IMR-90 (cell line): ENCODE results near the gene OSCAR. TPM values are rescaled to one million over a fixed set of nuclear protein-coding genes. Genes with fewer than 3 reads are reported as not detected.

Source experiments
- ATAC-seq: fragments of 200-7000 bp; cut with Tn5 transposase; 2 replicates; pipeline ENCODE4 v1.9.1; 2020; ENCODE audit warnings: low read depth, mild to moderate bottlenecking, moderate library complexity
- BruUV-seq: library from RNA; stranded (reverse); fragments of 400-500 nt; replicated peaks from 2 replicates; lab custom pipeline; 2021; lab: Mats Ljungman, UMichigan
- CTCF ChIA-PET: fragments of 300-600 bp; formaldehyde crosslinking; extraction: SDS; loops from one replicate; lab custom pipeline; 2021; ENCODE audit warnings: antibody characterized with exemption; lab: Yijun Ruan, JAX
- POLR2A ChIA-PET: fragments of 300-600 bp; sonication (Branson Sonifier 250); formaldehyde crosslinking; loops from one replicate; lab custom pipeline; 2022; ENCODE audit warnings: antibody characterized with exemption; ENCODE audit not compliant: unreplicated experiment; lab: Charles Lee
- DNase-seq: peaks from one replicate; pipeline ENCODE4 v3.0.0; 2013
- H2AFZ ChIP-seq: replicated peaks from 2 replicates; pipeline ENCODE3; 2013; ENCODE audit warnings: low read length, mild to moderate bottlenecking; ENCODE audit not compliant: poor library complexity
- H2AK5ac ChIP-seq: 2 replicates; pipeline ENCODE4 v1.6.1; 2013; ENCODE audit warnings: low read depth, low read length, inconsistent platforms
- H2AK9ac ChIP-seq: replicated peaks from 2 replicates; pipeline ENCODE3; 2013; ENCODE audit warnings: mild to moderate bottlenecking, low read depth, low read length, moderate library complexity; ENCODE audit not compliant: poor library complexity
- H2BK120ac ChIP-seq: 2 replicates; pipeline ENCODE4 v1.6.1; 2013; ENCODE audit warnings: low read depth, low read length, inconsistent platforms
- H2BK15ac ChIP-seq: 3 replicates; pipeline ENCODE4 v1.6.1; 2013; ENCODE audit warnings: low read depth, low read length, inconsistent platforms
- H2BK20ac ChIP-seq: 2 replicates; pipeline ENCODE4 v1.6.1; 2013; ENCODE audit warnings: low read depth, mild to moderate bottlenecking, inconsistent platforms, low read length, moderate library complexity
- H2BK5ac ChIP-seq: 2 replicates; pipeline ENCODE4 v1.6.1; 2013; ENCODE audit warnings: mild to moderate bottlenecking, low read depth, low read length, inconsistent platforms; ENCODE audit not compliant: poor library complexity, severe bottlenecking
- H3K14ac ChIP-seq: replicated peaks from 2 replicates; pipeline ENCODE4 v1.6.1; 2013; ENCODE audit warnings: low read depth, low read length, inconsistent platforms
- H3K18ac ChIP-seq: 2 replicates; pipeline ENCODE4 v1.6.1; 2013; ENCODE audit warnings: low read depth, low read length, control low read depth
- H3K23ac ChIP-seq: 2 replicates; pipeline ENCODE4 v1.6.1; 2013; ENCODE audit warnings: low read depth, low read length, inconsistent platforms
- H3K27ac ChIP-seq: 2 replicates; pipeline ENCODE4 v1.5.1; 2013; ENCODE audit warnings: mild to moderate bottlenecking, control low read depth, low read length; ENCODE audit not compliant: insufficient read depth
- H3K27me3 ChIP-seq: 2 replicates; pipeline ENCODE4 v1.6.1; 2013; ENCODE audit warnings: low read length; ENCODE audit not compliant: control insufficient read depth, insufficient read depth
- H3K36me3 ChIP-seq: 2 replicates; pipeline ENCODE4 v1.6.1; 2013; ENCODE audit warnings: low read length, mixed read lengths; ENCODE audit not compliant: control insufficient read depth, insufficient read depth
- H3K4ac ChIP-seq: 2 replicates; pipeline ENCODE4 v1.6.1; 2013; ENCODE audit warnings: low read depth, low read length, inconsistent platforms
- H3K4me1 ChIP-seq: 2 replicates; pipeline ENCODE4 v1.6.1; 2013; ENCODE audit warnings: low read length, mixed read lengths; ENCODE audit not compliant: control insufficient read depth, insufficient read depth
- H3K4me2 ChIP-seq: 2 replicates; pipeline ENCODE4 v1.6.1; 2013; ENCODE audit warnings: low read depth, mild to moderate bottlenecking, control low read depth, low read length, moderate library complexity
- H3K4me3 ChIP-seq: 2 replicates; pipeline ENCODE4 v1.5.1; 2013; ENCODE audit warnings: low read depth, mild to moderate bottlenecking, control low read depth, low read length, moderate library complexity; ENCODE audit not compliant: insufficient read depth
- H3K56ac ChIP-seq: 2 replicates; pipeline ENCODE4 v1.6.1; 2013; ENCODE audit warnings: low read length, inconsistent platforms; ENCODE audit not compliant: insufficient read depth; ENCODE audit errors: extremely low read depth
- H3K79me1 ChIP-seq, 2 experiments: 2 replicates each; pipeline ENCODE4 v1.6.1; 2013; ENCODE audit warnings: low read length in 2 of 2, inconsistent platforms in 1 of 2, low read depth in 1 of 2
- H3K9ac ChIP-seq: 2 replicates; pipeline ENCODE4 v1.6.1; 2013; ENCODE audit warnings: low read depth, low read length, control low read depth
- H3K9me1 ChIP-seq: 2 replicates; pipeline ENCODE4 v1.6.1; 2013; ENCODE audit warnings: low read length, inconsistent platforms; ENCODE audit not compliant: insufficient read depth
- H3K9me3 ChIP-seq: 2 replicates; pipeline ENCODE4 v1.6.1; 2013; ENCODE audit warnings: low read length; ENCODE audit not compliant: control insufficient read depth, insufficient read depth
- H4K20me1 ChIP-seq: 2 replicates; pipeline ENCODE4 v1.6.1; 2013; ENCODE audit warnings: low read length, inconsistent platforms; ENCODE audit not compliant: insufficient read depth
- H4K5ac ChIP-seq: 2 replicates; pipeline ENCODE4 v1.6.1; 2013; ENCODE audit warnings: mild to moderate bottlenecking, low read depth, low read length, control low read depth
- H4K8ac ChIP-seq, 2 experiments: 2 replicates each; pipeline ENCODE4 v1.6.1; 2013; ENCODE audit warnings: low read depth in 2 of 2, low read length in 2 of 2, control low read depth in 1 of 2, inconsistent platforms in 1 of 2
- H4K91ac ChIP-seq: 2 replicates; pipeline ENCODE4 v1.6.1; 2013; ENCODE audit warnings: low read depth, low read length, inconsistent platforms; ENCODE audit not compliant: insufficient read depth
- BHLHE40 ChIP-seq: fragments of 150-350 bp; IDR thresholded peaks from 2 replicates; pipeline ENCODE4 v1.6.1; 2016; ENCODE audit warnings: mild to moderate bottlenecking, low read depth, low read length
- CEBPB ChIP-seq: IDR thresholded peaks from 2 replicates; pipeline ENCODE4 v1.6.1; 2012; ENCODE audit warnings: low read depth, low read length, improper control_type of control experiment
- CHD1 ChIP-seq: IDR thresholded peaks from 2 replicates; pipeline ENCODE4 v1.6.1; 2012; ENCODE audit warnings: low read depth, low read length, improper control_type of control experiment
- CTCF ChIP-seq: conservative IDR thresholded peaks from 2 replicates; pipeline ENCODE4 v1.5.1; 2012; ENCODE audit warnings: mild to moderate bottlenecking, low read depth, low read length, improper control_type of control experiment
- ELK1 ChIP-seq: fragments of 150-350 bp; IDR thresholded peaks from 2 replicates; pipeline ENCODE4 v1.6.1; 2016; ENCODE audit warnings: low read depth, mild to moderate bottlenecking, low read length, moderate library complexity, borderline replicate concordance
- FOS ChIP-seq: fragments of 150-350 bp; IDR thresholded peaks from 2 replicates; pipeline ENCODE4 v1.6.1; 2016; ENCODE audit warnings: low read depth, low read length
- MAFK ChIP-seq: IDR thresholded peaks from 2 replicates; pipeline ENCODE4 v1.6.1; 2012; ENCODE audit warnings: low read depth, low read length, improper control_type of control experiment
- MAZ ChIP-seq: IDR thresholded peaks from 2 replicates; pipeline ENCODE4 v1.6.1; 2012; ENCODE audit warnings: low read depth, mild to moderate bottlenecking, low read length, improper control_type of control experiment, moderate library complexity, borderline replicate concordance
- MXI1 ChIP-seq: IDR thresholded peaks from 2 replicates; pipeline ENCODE4 v1.6.1; 2012; ENCODE audit warnings: low read depth, mild to moderate bottlenecking, low read length, moderate library complexity, borderline replicate concordance
- NFE2L2 ChIP-seq: fragments of 150-350 bp; IDR thresholded peaks from 2 replicates; pipeline ENCODE4 v1.6.1; 2016; ENCODE audit warnings: low read depth, mild to moderate bottlenecking, low read length
- POLR2A ChIP-seq: IDR thresholded peaks from 2 replicates; pipeline ENCODE4 v1.6.1; 2012; ENCODE audit warnings: mild to moderate bottlenecking, low read depth, low read length
- RAD21 ChIP-seq: IDR thresholded peaks from 2 replicates; pipeline ENCODE4 v1.6.1; 2012; ENCODE audit warnings: low read length, improper control_type of control experiment
- RCOR1 ChIP-seq: IDR thresholded peaks from 2 replicates; pipeline ENCODE4 v1.6.1; 2012; ENCODE audit warnings: mild to moderate bottlenecking, low read length, improper control_type of control experiment; ENCODE audit not compliant: insufficient replicate concordance
- RFX5 ChIP-seq: IDR thresholded peaks from 2 replicates; pipeline ENCODE4 v1.8.0; 2012; ENCODE audit warnings: low read depth, mild to moderate bottlenecking, low read length, moderate library complexity
- SMC3 ChIP-seq: fragments of 150-350 bp; IDR thresholded peaks from 2 replicates; pipeline ENCODE4 v1.6.1; 2016; ENCODE audit warnings: low read depth, mild to moderate bottlenecking, antibody characterized with exemption, low read length, moderate library complexity
- USF2 ChIP-seq: fragments of 150-350 bp; IDR thresholded peaks from 2 replicates; pipeline ENCODE4 v1.6.1; 2017; ENCODE audit warnings: mild to moderate bottlenecking, antibody characterized with exemption, low read length, low read depth
- WGBS, 2 experiments: methylation state at CpG; one replicate each; pipeline versions ENCODE4 v1.1.5 to v1.1.7; 2013; ENCODE audit warnings: missing lambda C conversion rate in 2 of 2; ENCODE audit not compliant: insufficient read length in 1 of 2; ENCODE audit errors: extremely low coverage in 2 of 2; 5-methylcytosine and 5-hydroxymethylcytosine counted together
- dilution Hi-C: fragments of 300-500 bp; cut with HindIII; formaldehyde crosslinking; loops from one replicate; pipeline ENCODE4 v1.14.3; 2018; ENCODE audit warnings: low sequenced_read_pairs; ENCODE audit not compliant: unreplicated experiment
- in situ Hi-C: fragments of 300-500 bp; cut with MboI; formaldehyde crosslinking; loops from 3 replicates; pipeline ENCODE4 v1.14.3; 2019; ENCODE audit warnings: low sequenced_read_pairs, inconsistent platforms, mixed read lengths
- intact Hi-C: fragments of 100-400 bp; cut with micrococcal nuclease; formaldehyde crosslinking; loops from 2 replicates; pipeline ENCODE4 v1.10.0; 2022
- polyA plus RNA-seq, 3 experiments: library from polyadenylated mRNA; depleted of rRNA; stranded (reverse); fragments of >200 nt; gene quantifications; 2 replicates each; pipeline ENCODE4 v1.2.3, GENCODE V29; 2012; ENCODE audit warnings: low replicate concordance in 1 of 3
- total RNA-seq: library from RNA; depleted of rRNA; stranded (reverse); fragments of >200 nt; gene quantifications from 2 replicates; pipeline ENCODE4 v1.2.3, GENCODE V29; 2012

OSCAR gene
- total and polyA plus RNA-seq, 2 of the 4 experiments (the other 2 are of a cell fraction): 0.15 TPM; not detected in 1

- no peak overlapping the region for H3K4me2 ChIP-seq
- ATAC-seq: no peak
- H3K36me3 ChIP-seq: no peaks in the 10 kb centered on the region
- H4K20me1 ChIP-seq: no peaks in the 10 kb centered on the region
- ChIA-PET POLR2A (no interaction called here), CTCF (no interaction called here)
- intact Hi-C loops: no loop called here
- no peak overlapping the region for H2BK5ac ChIP-seq
- no CpG with 5 or more reads among the region's 5 CpGs for WGBS, 2 experiments
- H4K8ac ChIP-seq: no peak overlapping the region
- H3K23ac ChIP-seq: no peak overlapping the region
- no peak overlapping the region for H3K9ac ChIP-seq
- H3K18ac ChIP-seq: no peak overlapping the region
- no peak overlapping the region for H3K4ac ChIP-seq
- H3K4me3 ChIP-seq: no peak overlapping the region
- dilution Hi-C loops: no loop called here
- H4K91ac ChIP-seq: no peak overlapping the region
- no peak overlapping the region for H2AK9ac ChIP-seq
- DNase-seq: no peak
- no TSS peak for BruUV-seq
- in situ Hi-C loops: no loop called here
- H2AFZ ChIP-seq: no peak overlapping the region
- H3K79me1 ChIP-seq: no peaks in the 10 kb centered on the region
- no peaks in the 10 kb centered on the region for H3K4me1 ChIP-seq
- no peak overlapping the region for H2BK15ac ChIP-seq
- H3K27ac ChIP-seq: no peak overlapping the region
- no peak overlapping the region for H3K56ac ChIP-seq
- TF ChIP-seq CTCF: no peak
- TF ChIP-seq RAD21: no peak
- no peak for TF ChIP-seq CEBPB
- no peak for TF ChIP-seq MAFK
- no peak for TF ChIP-seq NFE2L2
- TF ChIP-seq RCOR1: no peak
- no peak for TF ChIP-seq RFX5
- TF ChIP-seq FOS: no peak
- TF ChIP-seq MAZ: no peak
- no peak for TF ChIP-seq MXI1
- no peak for TF ChIP-seq SMC3
- TF ChIP-seq BHLHE40: no peak
- TF ChIP-seq USF2: no peak
- TF ChIP-seq CHD1: no peak
- no peak for TF ChIP-seq ELK1
- TF ChIP-seq POLR2A: no peak
- H2BK20ac ChIP-seq: no peak overlapping the region
- no peak overlapping the region for H2BK120ac ChIP-seq
- H2AK5ac ChIP-seq: no peak overlapping the region
- no peaks in the 10 kb centered on the region for H3K9me1 ChIP-seq
- H3K14ac ChIP-seq: no peak overlapping the region
- H3K27me3 ChIP-seq: no peaks in the 10 kb centered on the region
- peaks cover 7% of the 10 kb centered on the region; the same call in 1 of the 2 replicates for H3K9me3 ChIP-seq
- H4K5ac ChIP-seq: no peak overlapping the region
Observed at GRCh38 chr19:54069470-54069869, 31.1 kb downstream of the OSCAR start.
